GM21447 (cell line): Measurements from ENCODE around the gene SAP30BP.

Experiments used
- ATAC-seq: cut with Tn5 transposase; IDR thresholded peaks from one replicate; pipeline ENCODE4 v1.9.1; 2021; ENCODE audit not compliant: unreplicated experiment

SAP30BP gene

DNA sequence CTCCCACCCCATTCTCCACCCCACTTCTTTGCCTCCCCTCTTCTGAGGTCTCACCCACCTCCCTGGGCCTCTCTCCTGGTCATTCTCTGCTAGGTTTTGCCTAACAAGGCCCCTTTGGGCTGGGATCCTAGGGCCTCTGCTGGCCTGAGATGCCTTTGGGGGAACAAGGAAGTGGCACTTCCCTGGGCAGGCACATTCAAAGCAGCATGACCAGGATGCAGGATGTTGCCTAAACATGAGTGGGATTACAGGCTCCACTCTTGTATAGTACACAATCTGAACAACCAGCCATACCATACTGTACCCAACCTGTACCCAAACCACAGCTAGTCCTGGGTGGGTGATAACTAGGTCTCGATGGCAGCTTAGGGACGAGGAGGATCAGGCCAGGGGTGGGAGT lies 88.9 kb downstream of the SAP30BP start:
- ATAC-seq, result no peak

DNA sequence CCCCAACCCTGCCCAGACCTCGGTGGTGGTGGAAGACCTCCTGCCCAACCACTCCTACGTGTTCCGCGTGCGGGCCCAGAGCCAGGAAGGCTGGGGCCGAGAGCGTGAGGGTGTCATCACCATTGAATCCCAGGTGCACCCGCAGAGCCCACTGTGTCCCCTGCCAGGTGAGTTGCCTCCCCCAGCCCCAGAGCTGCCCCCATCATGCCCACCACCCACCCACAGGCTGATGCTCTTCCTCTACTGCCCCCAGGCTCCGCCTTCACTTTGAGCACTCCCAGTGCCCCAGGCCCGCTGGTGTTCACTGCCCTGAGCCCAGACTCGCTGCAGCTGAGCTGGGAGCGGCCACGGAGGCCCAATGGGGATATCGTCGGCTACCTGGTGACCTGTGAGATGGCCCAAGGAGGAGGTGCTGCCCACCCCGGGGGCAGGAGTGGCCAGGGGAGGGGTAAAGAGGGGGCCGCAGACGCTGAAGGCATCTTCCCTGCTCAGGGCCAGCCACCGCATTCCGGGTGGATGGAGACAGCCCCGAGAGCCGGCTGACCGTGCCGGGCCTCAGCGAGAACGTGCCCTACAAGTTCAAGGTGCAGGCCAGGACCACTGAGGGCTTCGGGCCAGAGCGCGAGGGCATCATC lies 89.4 kb downstream of the SAP30BP start:
- ATAC-seq, result no peak

DNA sequence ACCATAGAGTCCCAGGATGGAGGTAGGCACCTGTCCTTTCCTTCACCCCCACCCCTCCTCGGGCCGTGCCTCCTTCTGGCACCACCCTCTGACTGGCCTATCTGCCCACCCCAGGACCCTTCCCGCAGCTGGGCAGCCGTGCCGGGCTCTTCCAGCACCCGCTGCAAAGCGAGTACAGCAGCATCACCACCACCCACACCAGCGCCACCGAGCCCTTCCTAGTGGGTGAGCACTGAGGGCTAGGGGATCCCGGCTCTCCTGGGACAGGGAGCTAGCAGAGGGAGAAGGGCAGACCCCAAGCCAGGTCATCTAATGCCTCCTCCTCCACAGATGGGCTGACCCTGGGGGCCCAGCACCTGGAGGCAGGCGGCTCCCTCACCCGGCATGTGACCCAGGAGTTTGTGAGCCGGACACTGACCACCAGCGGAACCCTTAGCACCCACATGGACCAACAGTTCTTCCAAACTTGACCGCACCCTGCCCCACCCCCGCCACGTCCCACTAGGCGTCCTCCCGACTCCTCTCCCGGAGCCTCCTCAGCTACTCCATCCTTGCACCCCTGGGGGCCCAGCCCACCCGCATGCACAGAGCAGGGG lies 90.0 kb downstream of the SAP30BP start:
- no peak for ATAC-seq
